HCT116 (cell line): Measurements from ENCODE around the gene NFX1. TPM values are rescaled to one million over a fixed set of nuclear protein-coding genes. Genes with fewer than 3 reads are reported as not detected.
A peak's percentile ranks its signal among the peaks of the same experiment; 100 is the strongest.

Experiments used
- ATAC-seq: fragments of 200-7000 bp; cut with Tn5 transposase; 2 replicates; pipeline ENCODE4 v1.9.1; 2020; ENCODE audit warnings: mild to moderate bottlenecking, moderate library complexity
- BruUV-seq: library from RNA; stranded (reverse); fragments of 400-500 nt; replicated peaks from 2 replicates; lab custom pipeline; 2021; lab: Mats Ljungman, UMichigan
- CTCF ChIA-PET: fragments of 300-600 bp; sonication (Branson Sonifier 250); formaldehyde crosslinking; loops from one replicate; lab custom pipeline; 2021; ENCODE audit warnings: antibody characterized with exemption; lab: Charles Lee
- POLR2A ChIA-PET: fragments of 300-600, 350-600 bp; sonication (Branson Sonifier 250); formaldehyde crosslinking; loops from one replicate; lab custom pipeline; 2021; ENCODE audit warnings: antibody characterized with exemption; lab: Charles Lee
- RAD21 ChIA-PET, 2 experiments: fragments of 300-600 bp; sonication (Branson Sonifier 250); formaldehyde crosslinking; loops; one replicate each; lab custom pipeline; 2023; ENCODE audit warnings: low total read pairs in 2 of 2; ENCODE audit not compliant: uncharacterized antibody in 2 of 2, unreplicated experiment in 2 of 2, low non-redundant PET in 1 of 2; lab: Charles Lee
- DNase-seq: peaks from one replicate; pipeline ENCODE4 v3.0.0-alpha.2; 2010; ENCODE audit warnings: low read depth, low spot score
- H2AFZ ChIP-seq: fragments of 200-600 bp; shearing (Covaris generic), sonication (generic); 2 replicates; pipeline ENCODE4 v1.6.1; 2017; ENCODE audit warnings: low read depth, mixed run types, mixed read lengths, antibody characterized with exemption, low read length; ENCODE audit not compliant: poor library complexity, severe bottlenecking
- H3K27ac ChIP-seq: 2 replicates; pipeline ENCODE4 v1.5.1; 2012; ENCODE audit warnings: low read depth, low read length
- H3K27me3 ChIP-seq: fragments of 200-600 bp; sonication (generic); 2 replicates; pipeline ENCODE4 v1.6.1; 2016; ENCODE audit warnings: mixed run types, low read length, mixed read lengths; ENCODE audit not compliant: insufficient read depth
- H3K36me3 ChIP-seq, 2 experiments: fragments of 200-500 bp in 1 of 2; fragments of 200-600 bp in 1 of 2; sonication (Bioruptor generic) in 1 of 2; sonication (generic) in 1 of 2; 2 replicates each; pipeline versions ENCODE4 v1.5.1 to v1.6.1; 2014 to 2016; ENCODE audit warnings: low read length in 2 of 2, inconsistent platforms in 1 of 2, mixed read lengths in 1 of 2, mixed run types in 1 of 2; ENCODE audit not compliant: insufficient read depth in 2 of 2, control insufficient read depth in 1 of 2
- H3K4me1 ChIP-seq, 2 experiments: fragments of 200-600 bp in 1 of 2; sonication (generic) in 1 of 2; 2 replicates each; pipeline versions ENCODE4 v1.5.1 to v1.6.1; 2012 to 2017; ENCODE audit warnings: low read length in 2 of 2, inconsistent platforms in 1 of 2, mild to moderate bottlenecking in 1 of 2, mixed read lengths in 1 of 2, mixed run types in 1 of 2, moderate library complexity in 1 of 2; ENCODE audit not compliant: insufficient read depth in 2 of 2, control insufficient read depth in 1 of 2
- H3K4me2 ChIP-seq: fragments of 200-600 bp; sonication (generic); 2 replicates; pipeline ENCODE4 v1.6.1; 2017; ENCODE audit warnings: mixed run types, low read length, mixed read lengths
- H3K4me3 ChIP-seq, 2 experiments: fragments of 200-600 bp in 1 of 2; sonication (generic) in 1 of 2; replicated peaks in 1 of 2; 2 replicates each; pipeline ENCODE4 v1.5.1; 2011 to 2016; ENCODE audit warnings: low read length in 2 of 2, control low read depth in 1 of 2, low read depth in 1 of 2, mild to moderate bottlenecking in 1 of 2, mixed read lengths in 1 of 2, mixed run types in 1 of 2
- H3K79me2 ChIP-seq: fragments of 200-600 bp; sonication (generic); 2 replicates; pipeline ENCODE4 v1.6.1; 2017; ENCODE audit warnings: mild to moderate bottlenecking, mixed run types, low read length, moderate library complexity, mixed read lengths; ENCODE audit not compliant: insufficient read depth
- H3K9ac ChIP-seq: fragments of 200-600 bp; sonication (generic); 2 replicates; pipeline ENCODE4 v1.6.1; 2016; ENCODE audit warnings: low read length, mixed read lengths
- H3K9me2 ChIP-seq: fragments of 200-600 bp; sonication (generic), shearing (Covaris generic); 2 replicates; pipeline ENCODE4 v1.6.1; 2017; ENCODE audit warnings: mixed run types, mild to moderate bottlenecking, moderate library complexity; ENCODE audit not compliant: insufficient read depth
- H3K9me3 ChIP-seq, 2 experiments: fragments of 200-500 bp in 1 of 2; fragments of 200-600 bp in 1 of 2; sonication (Bioruptor generic) in 1 of 2; sonication (generic) in 1 of 2; 2 replicates each; pipeline ENCODE4 v1.6.1; 2014 to 2017; ENCODE audit warnings: low read length in 2 of 2, mixed read lengths in 2 of 2, inconsistent platforms in 1 of 2, low read depth in 1 of 2, mild to moderate bottlenecking in 1 of 2, mixed run types in 1 of 2, moderate library complexity in 1 of 2; ENCODE audit not compliant: control insufficient read depth in 1 of 2, insufficient read depth in 1 of 2
- H4K20me1 ChIP-seq: fragments of 200-600 bp; sonication (generic), shearing (Covaris generic); 2 replicates; pipeline ENCODE4 v1.6.1; 2017; ENCODE audit warnings: mixed run types, mild to moderate bottlenecking, moderate library complexity; ENCODE audit not compliant: insufficient read depth
- ATF3 ChIP-seq: IDR thresholded peaks from 2 replicates; pipeline ENCODE4 v1.6.1; 2012
- CBX3 ChIP-seq: IDR thresholded peaks from 2 replicates; pipeline ENCODE4 v1.6.1; 2012; ENCODE audit warnings: low read depth
- EGR1 ChIP-seq: IDR thresholded peaks from 2 replicates; pipeline ENCODE4 v1.6.1; 2012; ENCODE audit warnings: low read depth
- ELF1 ChIP-seq: IDR thresholded peaks from 2 replicates; pipeline ENCODE4 v1.6.1; 2012; ENCODE audit warnings: low read depth, borderline replicate concordance
- EZH2 ChIP-seq: fragments of 200-600 bp; sonication (generic); IDR thresholded peaks from 2 replicates; pipeline ENCODE4 v1.6.1; 2017; ENCODE audit warnings: antibody characterized with exemption, mixed run types
- EZH2phosphoT487 ChIP-seq: fragments of 200-600 bp; IDR thresholded peaks from 2 replicates; pipeline ENCODE4 v1.6.1; 2018; ENCODE audit warnings: antibody characterized with exemption, borderline replicate concordance
- POLR2AphosphoS5 ChIP-seq: IDR thresholded peaks from 2 replicates; pipeline ENCODE4 v1.6.1; 2011; ENCODE audit warnings: mild to moderate bottlenecking, low read depth, low read length, moderate library complexity
- RAD21 ChIP-seq: IDR thresholded peaks from 2 replicates; pipeline ENCODE4 v1.6.1; 2012; ENCODE audit warnings: low read depth, mild to moderate bottlenecking
- TCF7L2 ChIP-seq: IDR thresholded peaks from 2 replicates; pipeline ENCODE4 v1.7.0; 2011; ENCODE audit warnings: borderline replicate concordance, inconsistent platforms; ENCODE audit not compliant: insufficient read depth, insufficient read length; ENCODE audit errors: extremely low read depth
- YY1 ChIP-seq: IDR thresholded peaks from 2 replicates; pipeline ENCODE4 v1.6.1; 2011; ENCODE audit warnings: low read length, low read depth, moderate library complexity, mild to moderate bottlenecking; ENCODE audit not compliant: insufficient replicate concordance; ENCODE audit errors: extremely low read depth
- ZBTB33 ChIP-seq: IDR thresholded peaks from 2 replicates; pipeline ENCODE4 v1.6.1; 2011; ENCODE audit warnings: mild to moderate bottlenecking, low read length, moderate library complexity; ENCODE audit not compliant: insufficient replicate concordance; ENCODE audit errors: extremely low read depth
- ZFX ChIP-seq: fragments of 450-650 bp; IDR thresholded peaks from 2 replicates; pipeline ENCODE4 v1.6.1; 2017
- ZNF274 ChIP-seq: fragments of 200-500 bp; sonication (Bioruptor generic); IDR thresholded peaks from 2 replicates; pipeline ENCODE4 v1.6.1; 2014; ENCODE audit warnings: mild to moderate bottlenecking, low read depth, low read length, inconsistent platforms
- intact Hi-C: fragments of 100-400 bp; cut with micrococcal nuclease; formaldehyde crosslinking; loops from 2 replicates; pipeline ENCODE4 v1.10.0; 2022
- total RNA-seq: library from RNA; stranded (reverse); gene quantifications from one replicate; pipeline ENCODE4 v1.2.1, GENCODE V29; 2021; ENCODE audit not compliant: unreplicated experiment

Gene NFX1
- total RNA-seq, 1 experiment from 2014 or later = 31.7 TPM

- POLR2A ChIA-PET = interaction anchor here (1.0 kb wide), 2 partner anchors 56 to 70 kb away, joined by 3 to 5 read pairs; partner anchors contain the start of gene NOL6
- no peak overlapping the region for H2AFZ ChIP-seq
Observed at GRCh38 chr9:33403941-33404787, 113.8 kb downstream of the NFX1 start.

GRCh38 chr9:33404788-33405362 lies 114.6 kb downstream of the NFX1 start:
- Histone ChIP-seq H3K27ac (no peak overlapping the region), H3K4me3 (no peak overlapping the region), H3K9me2 (no peaks in the 10 kb centered on the region), H3K4me2 (no peak overlapping the region), H3K9me3 (no peaks in the 10 kb centered on the region), H2AFZ (no peak overlapping the region), H3K4me1 (peaks cover 0 to 3% of the 10 kb centered on the region in 2 experiments; a peak in 1 of 4 replicates), H3K9ac (no peak overlapping the region), H3K36me3 (no peaks in the 10 kb centered on the region), H3K27me3 (no peaks in the 10 kb centered on the region), H4K20me1 (no peaks in the 10 kb centered on the region), H3K79me2 (no peaks in the 10 kb centered on the region)
- intact Hi-C loops = no loop called here
- ChIA-PET CTCF (interaction anchor here (1.1 to 3.7 kb wide), 5 partner anchors 10 to 219 kb away, joined by 4 to 53 read pairs (median 8); no protein-coding TSS in a partner anchor), POLR2A (no interaction called here), RAD21 (interaction anchor here (0.9 to 2.6 kb wide), 3 partner anchors 48 to 62 kb away, joined by 3 to 11 read pairs (median 5); no protein-coding TSS in a partner anchor)
- BruUV-seq = no TSS peak
- no peak for DNase-seq
- ATAC-seq = 0 out of 2 replicates have a peak, but pooled peaks have one; percentile 14
- TF ChIP-seq ZNF274 = no peak
- TF ChIP-seq RAD21 = no peak
- TF ChIP-seq ZBTB33 = no peak
- no peak for TF ChIP-seq ELF1
- no peak for TF ChIP-seq POLR2AphosphoS5
- TF ChIP-seq EZH2phosphoT487 = no peak
- TF ChIP-seq EZH2 = no peak
- no peak for TF ChIP-seq CBX3
- TF ChIP-seq ZFX = no peak

More at GRCh38 chr9:33403941-33404787, 113.8 kb downstream of the NFX1 start:
- ATAC-seq (no peak), DNase-seq (no peak)
- intact Hi-C loops = loop anchor here (1.0 to 2.0 kb wide), 3 partner anchors 62 to 319 kb away; no protein-coding TSS in a partner anchor
- Histone ChIP-seq H3K9me3 (no peaks in the 10 kb centered on the region), H3K9me2 (no peaks in the 10 kb centered on the region), H3K27ac (no peak overlapping the region), H4K20me1 (no peaks in the 10 kb centered on the region), H3K4me1 (peaks cover 0 to 3% of the 10 kb centered on the region in 2 experiments; a peak in 1 of 4 replicates), H3K27me3 (no peaks in the 10 kb centered on the region), H3K79me2 (no peaks in the 10 kb centered on the region), H3K36me3 (no peaks in the 10 kb centered on the region), H3K4me3 (no peak overlapping the region), H3K4me2 (no peak overlapping the region), H3K9ac (no peak overlapping the region)
- TF ChIP-seq TCF7L2 (no peak), RAD21 (no peak), EGR1 (no peak), YY1 (no peak), ATF3 (no peak)
- no TSS peak for BruUV-seq
- ChIA-PET RAD21 (interaction anchor here (0.9 to 2.6 kb wide), 5 partner anchors 29 to 62 kb away, joined by 3 to 11 read pairs (median 5); no protein-coding TSS in a partner anchor), CTCF (interaction anchor here (0.9 to 3.7 kb wide), 12 partner anchors 11 to 334 kb away, joined by 3 to 53 read pairs (median 4); partner anchors contain the start of gene NOL6)
